Ovary (tissue), 3 donors: ENCODE measurements around the gene CAMTA1.

ENCODE experiments used
- CTCF ChIP-seq, 3 donors: fragments of 450-650 bp in 2 of 3; fragments of 200-600 bp in 1 of 3; IDR thresholded peaks; one replicate each; pipeline versions ENCODE4 v1.5.1 to v1.8.0; 2016 to 2022; ENCODE audit warnings: antibody characterized with exemption in 3 of 3, mild to moderate bottlenecking in 1 of 3
- POLR2A ChIP-seq: fragments of 450-650 bp; IDR thresholded peaks from one replicate; pipeline ENCODE4 v1.6.1; 2017; ENCODE audit warnings: antibody characterized with exemption, mild to moderate bottlenecking, moderate library complexity
- donor health status: DM: no; HTN: no; CAD: no.

DNA sequence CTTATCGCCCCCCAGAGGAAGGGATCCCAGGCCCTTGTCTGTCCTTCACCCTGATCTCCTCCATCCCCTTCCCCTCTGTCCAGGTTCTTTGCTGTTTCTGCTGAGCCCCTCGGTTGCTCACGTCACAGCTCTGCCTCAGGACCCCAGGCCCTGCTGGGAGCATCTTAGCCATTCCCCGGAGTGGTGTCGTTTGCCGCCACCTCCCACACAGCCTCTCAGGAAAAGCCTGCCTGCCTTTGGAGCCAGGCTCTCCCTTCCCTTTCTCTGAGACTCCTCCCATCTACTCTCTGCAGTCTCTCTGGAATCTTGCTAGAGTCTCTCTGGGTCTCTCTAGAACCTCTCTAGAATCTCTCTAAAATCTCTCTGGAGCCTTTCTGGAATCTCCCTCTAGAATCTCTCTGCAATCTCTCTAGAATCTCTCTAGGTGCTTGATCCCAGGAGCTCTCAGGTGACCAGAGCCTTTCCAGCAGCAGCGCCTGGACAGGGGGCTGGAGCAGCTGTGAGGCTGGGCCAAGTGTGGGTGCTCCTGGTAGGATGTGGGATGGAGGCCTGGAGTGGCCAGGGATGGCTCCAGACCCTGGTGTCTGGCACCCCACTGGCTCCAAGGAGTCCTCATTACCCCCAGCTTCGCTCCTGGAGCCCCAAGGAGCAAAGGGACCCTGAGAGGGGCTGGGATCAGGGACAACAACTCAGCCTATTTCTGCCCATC lies 702.7 kb downstream of the CAMTA1 start:
- TF ChIP-seq CTCF (IDR thresholded peaks at IDR 0.05) (no peak), POLR2A (no peak)
